K562 (cell line): ENCODE data around the gene CDH16. TPM values are rescaled to one million over a fixed set of nuclear protein-coding genes. Genes with fewer than 3 reads are reported as not detected.

ENCODE experiments used
- BCOR ChIP-seq: fragments of 450-650 bp; IDR thresholded peaks from 2 replicates; pipeline ENCODE4 v1.6.1; 2016
- CHD1 ChIP-seq: fragments of 200-600 bp; sonication (generic); IDR thresholded peaks from one replicate; pipeline ENCODE4 v1.6.1; 2012; ENCODE audit warnings: mild to moderate bottlenecking, moderate library complexity, low read length, inconsistent platforms
- CSDE1 ChIP-seq, 2 experiments: fragments of 450-650 bp; IDR thresholded peaks; 2 replicates each; pipeline ENCODE4 v1.6.1; 2016; ENCODE audit warnings: mild to moderate bottlenecking in 1 of 2
- DLX4 ChIP-seq: fragments of 250-450 bp; sonication (Bioruptor Pico); IDR thresholded peaks from 2 replicates; pipeline ENCODE4 v1.6.1; 2021; ENCODE audit warnings: mild to moderate bottlenecking
- EZH2 ChIP-seq: IDR thresholded peaks from 2 replicates; pipeline ENCODE4 v1.6.1; 2012; ENCODE audit warnings: low read depth, mild to moderate bottlenecking, inconsistent platforms, low read length, borderline replicate concordance
- HMG20B ChIP-seq: fragments of 250-450 bp; sonication (Bioruptor Pico); IDR thresholded peaks from 2 replicates; pipeline ENCODE4 v1.5.0; 2021; ENCODE audit warnings: mild to moderate bottlenecking
- NCOR1 ChIP-seq: fragments of 450-650 bp; IDR thresholded peaks from 2 replicates; pipeline ENCODE4 v1.6.1; 2016; ENCODE audit warnings: mild to moderate bottlenecking, moderate library complexity
- POLR2B ChIP-seq: fragments of 450-650 bp; IDR thresholded peaks from 2 replicates; pipeline ENCODE4 v1.6.1; 2018; ENCODE audit warnings: low read depth; ENCODE audit not compliant: partially characterized antibody
- PPARD ChIP-seq: fragments of 250-450 bp; sonication (Bioruptor Pico); IDR thresholded peaks from 2 replicates; pipeline ENCODE4 v1.8.0; 2022; ENCODE audit warnings: inconsistent platforms, mild to moderate bottlenecking, moderate library complexity
- RBM25 ChIP-seq: fragments of 200-400 bp; formaldehyde crosslinking; IDR thresholded peaks from 2 replicates; pipeline ENCODE4 v1.6.1; 2018; ENCODE audit warnings: low read length, low read depth, moderate library complexity; ENCODE audit not compliant: severe bottlenecking
- SMARCA5 ChIP-seq: fragments of 450-650 bp; IDR thresholded peaks from 2 replicates; pipeline ENCODE4 v1.6.1; 2016
- TAF9B ChIP-seq: fragments of 450-650 bp; IDR thresholded peaks from 2 replicates; pipeline ENCODE4 v1.6.1; 2018; ENCODE audit warnings: mild to moderate bottlenecking; ENCODE audit not compliant: partially characterized antibody
- ZNF263 ChIP-seq: sonication (generic); formaldehyde crosslinking; IDR thresholded peaks from 2 replicates; pipeline ENCODE4 v1.8.0; 2022; ENCODE audit warnings: mild to moderate bottlenecking, missing genetic modification reagents, borderline replicate concordance
- ZNF347 ChIP-seq: fragments of 450-650 bp; formaldehyde crosslinking; IDR thresholded peaks from 2 replicates; pipeline ENCODE4 v1.4.0; 2020; ENCODE audit warnings: low read depth, mild to moderate bottlenecking, moderate library complexity
- ZNF79 ChIP-seq: fragments of 250-450 bp; sonication (Bioruptor Pico); IDR thresholded peaks from 2 replicates; pipeline ENCODE4 v1.4.0; 2020; ENCODE audit warnings: low read depth, mild to moderate bottlenecking, moderate library complexity
- polyA plus RNA-seq, 8 experiments: library from polyadenylated mRNA; depleted of rRNA in 4 of 8; stranded (reverse) in 5 of 8; unstranded in 3 of 8; fragments of >200 nt; fragmentation: Nextera tagmentation in 2 of 8; fragmentation: Illumina TruSeq in 1 of 8; extraction: Ambion mirVana in 2 of 8; extraction: Trizol in 1 of 8; gene quantifications; 2 replicates each; pipeline versions ENCODE4 v1.2.1 to v1.2.3, GENCODE V29; 2011 to 2014; ENCODE audit warnings: inconsistent platforms in 1 of 8, missing spikeins in 1 of 8
- total RNA-seq, 7 experiments: library from RNA; depleted of rRNA in 6 of 7; stranded (reverse); fragments of >200 nt in 6 of 7; fragmentation: Illumina TruSeq in 2 of 7; extraction: Trizol in 2 of 7; gene quantifications; 2 replicates each; pipeline versions ENCODE4 v1.2.1 to v1.2.3, GENCODE V29; 2011 to 2021; ENCODE audit warnings: low replicate concordance in 1 of 7

CDH16 gene
- total and polyA plus RNA-seq, 9 of the 15 experiments (the other 6 are each of a cell fraction or from before 2014, with no cell fraction given) = not detected

DNA sequence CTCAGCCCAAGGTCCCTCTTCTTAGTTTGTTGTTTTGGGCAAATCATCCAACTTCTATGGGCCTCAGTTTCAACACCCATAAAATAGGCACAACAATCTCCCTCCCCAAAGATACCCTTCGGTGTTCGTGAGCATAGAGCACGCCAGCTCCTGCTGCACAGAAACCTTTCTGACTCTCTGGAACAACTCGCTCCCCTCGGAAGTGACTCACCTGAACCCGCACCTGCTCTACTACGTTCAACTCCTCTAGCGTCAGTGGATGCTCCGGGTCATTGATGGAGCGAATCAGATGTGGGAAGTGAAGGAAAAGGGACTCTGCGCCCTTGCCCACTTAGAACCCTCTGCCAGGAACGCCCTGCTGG lies 15.1 kb upstream of the CDH16 start (continued):
- TF ChIP-seq CSDE1 (IDR thresholded peaks at IDR 0.05) = no peak
- no peak for TF ChIP-seq NCOR1
- no peak for TF ChIP-seq HMG20B (CRISPR knock-in tag)
- peak; percentile 64; the same call in 1 of the 2 replicates for TF ChIP-seq SMARCA5
- peak; percentile 69 for TF ChIP-seq CHD1
- peak; percentile 89 for TF ChIP-seq RBM25
- no peak for TF ChIP-seq ZNF347 (CRISPR knock-in tag)
- no peak for TF ChIP-seq ZNF263 (CRISPR knock-in tag)
- TF ChIP-seq POLR2B = no peak
- TF ChIP-seq BCOR = peak; percentile 71; the same call in 1 of the 2 replicates
- TF ChIP-seq TAF9B = no peak
- TF ChIP-seq DLX4 = no peak
- no peak for TF ChIP-seq EZH2
- TF ChIP-seq PPARD = no peak
- no peak for TF ChIP-seq ZNF79
